Measurements from ENCODE around the gene USP15.

DNA sequence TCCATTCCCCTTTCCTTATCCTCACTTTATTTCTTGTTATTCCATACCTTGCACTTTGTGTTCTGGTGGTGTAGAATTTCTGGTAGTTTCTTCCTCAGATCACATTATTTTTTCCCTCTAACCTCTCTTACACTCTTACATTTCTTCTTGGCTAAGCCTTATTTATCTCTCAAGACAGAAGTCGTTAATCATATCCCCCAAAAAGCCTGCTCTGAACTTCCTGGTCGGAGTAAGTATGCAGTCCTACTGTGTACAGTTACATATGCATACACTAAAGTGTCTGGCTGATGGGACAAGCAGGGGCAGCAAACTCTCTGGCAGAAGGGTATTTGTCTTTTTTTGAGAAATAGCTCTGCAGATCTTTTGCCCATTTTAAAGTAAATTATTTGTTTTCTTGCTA lies 33.1 kb upstream of the USP15 start:
- no peak for TF ChIP-seq POLR2A (IDR thresholded peaks at IDR 0.05; ENCODE audit: low read depth, low read length)
- TF ChIP-seq, protein P1, sequence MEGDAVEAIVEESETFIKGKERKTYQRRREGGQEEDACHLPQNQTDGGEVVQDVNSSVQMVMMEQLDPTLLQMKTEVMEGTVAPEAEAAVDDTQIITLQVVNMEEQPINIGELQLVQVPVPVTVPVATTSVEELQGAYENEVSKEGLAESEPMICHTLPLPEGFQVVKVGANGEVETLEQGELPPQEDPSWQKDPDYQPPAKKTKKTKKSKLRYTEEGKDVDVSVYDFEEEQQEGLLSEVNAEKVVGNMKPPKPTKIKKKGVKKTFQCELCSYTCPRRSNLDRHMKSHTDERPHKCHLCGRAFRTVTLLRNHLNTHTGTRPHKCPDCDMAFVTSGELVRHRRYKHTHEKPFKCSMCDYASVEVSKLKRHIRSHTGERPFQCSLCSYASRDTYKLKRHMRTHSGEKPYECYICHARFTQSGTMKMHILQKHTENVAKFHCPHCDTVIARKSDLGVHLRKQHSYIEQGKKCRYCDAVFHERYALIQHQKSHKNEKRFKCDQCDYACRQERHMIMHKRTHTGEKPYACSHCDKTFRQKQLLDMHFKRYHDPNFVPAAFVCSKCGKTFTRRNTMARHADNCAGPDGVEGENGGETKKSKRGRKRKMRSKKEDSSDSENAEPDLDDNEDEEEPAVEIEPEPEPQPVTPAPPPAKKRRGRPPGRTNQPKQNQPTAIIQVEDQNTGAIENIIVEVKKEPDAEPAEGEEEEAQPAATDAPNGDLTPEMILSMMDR (IDR thresholded peaks at IDR 0.05; ENCODE audit: extremely low read depth in 1 of 2, insufficient read depth in 1 of 2, low read depth in 1 of 2, low read length in 2 of 2): no peak
- TF ChIP-seq, protein P2, sequence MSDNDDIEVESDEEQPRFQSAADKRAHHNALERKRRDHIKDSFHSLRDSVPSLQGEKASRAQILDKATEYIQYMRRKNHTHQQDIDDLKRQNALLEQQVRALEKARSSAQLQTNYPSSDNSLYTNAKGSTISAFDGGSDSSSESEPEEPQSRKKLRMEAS (IDR thresholded peaks at IDR 0.05; ENCODE audit: insufficient read depth, insufficient read length): no peak

Data from endothelial cell of umbilical vein (primary cell).